Measurements from ENCODE around the gene PDE6H. TPM values are rescaled to one million over a fixed set of nuclear protein-coding genes. Genes with fewer than 3 reads are reported as not detected.

Gene PDE6H
- total RNA-seq: not detected
- long read RNA-seq: 0 reads

GRCh38 chr12:14972816-14973215, at the start of gene PDE6H:
TSS of gene PDE6H (plus strand) at chr12:14973042. CDS start at chr12:14978013, 4,971 bp downstream.
- DNase-seq (no peak), ATAC-seq (no peak)
- intact Hi-C loops (cut with micrococcal nuclease): no loop called here

- DNase-seq (no peak), ATAC-seq (no peak)
- intact Hi-C loops (cut with micrococcal nuclease): no loop called here
Observed at GRCh38 chr12:14923944-14924343, 48.9 kb upstream of the PDE6H start.

GRCh38 chr12:14924541-14924940, 48.3 kb upstream of the PDE6H start:
- intact Hi-C loops (cut with micrococcal nuclease): no loop called here
- no peak for ATAC-seq

GRCh38 chr12:14927267-14927666, 45.6 kb upstream of the PDE6H start:
- intact Hi-C loops (cut with micrococcal nuclease): no loop called here
- DNase-seq (no peak), ATAC-seq (no peak)

More at GRCh38 chr12:14924541-14924940, 48.3 kb upstream of the PDE6H start:
- no peak for DNase-seq

- ATAC-seq: no peak
- no peak for DNase-seq
- intact Hi-C loops (cut with micrococcal nuclease): no loop called here
Observed at GRCh38 chr12:14928931-14929330, 43.9 kb upstream of the PDE6H start.

GRCh38 chr12:14930299-14930698, 42.5 kb upstream of the PDE6H start:
- DNase-seq (no peak), ATAC-seq (no peak)
- intact Hi-C loops (cut with micrococcal nuclease): no loop called here

GRCh38 chr12:14931359-14931758, 41.5 kb upstream of the PDE6H start:
- no peak for ATAC-seq
- DNase-seq: no peak
- intact Hi-C loops (cut with micrococcal nuclease): no loop called here

GRCh38 chr12:14931791-14932560, 40.9 kb upstream of the PDE6H start:
- intact Hi-C loops (cut with micrococcal nuclease): no loop called here
- ATAC-seq (no peak), DNase-seq (no peak)

- intact Hi-C loops (cut with micrococcal nuclease): no loop called here
- DNase-seq: no peak
- ATAC-seq: no peak
Observed at GRCh38 chr12:14934511-14934910, 38.3 kb upstream of the PDE6H start.

GRCh38 chr12:14935031-14935430, 37.8 kb upstream of the PDE6H start:
- DNase-seq (no peak), ATAC-seq (no peak)
- intact Hi-C loops (cut with micrococcal nuclease): no loop called here

GRCh38 chr12:14936224-14936861, 36.5 kb upstream of the PDE6H start:
- intact Hi-C loops (cut with micrococcal nuclease): no loop called here
- DNase-seq: peak; percentile 39
- no peak for ATAC-seq

GRCh38 chr12:14937014-14937413, 35.8 kb upstream of the PDE6H start:
- intact Hi-C loops (cut with micrococcal nuclease): no loop called here
- ATAC-seq: no peak
- no peak for DNase-seq

- intact Hi-C loops (cut with micrococcal nuclease): no loop called here
- no peak for DNase-seq
- no peak for ATAC-seq
Observed at GRCh38 chr12:14937689-14938088, 35.2 kb upstream of the PDE6H start.

- no peak for ATAC-seq
- intact Hi-C loops (cut with micrococcal nuclease): no loop called here
- DNase-seq: no peak
Observed at GRCh38 chr12:14938301-14938700, 34.5 kb upstream of the PDE6H start, which contains the start of gene ERP27. TSS of gene ERP27 (minus strand) at chr12:14938537. CDS start at chr12:14938508, 29 bp downstream.

- ATAC-seq (no peak), DNase-seq (no peak)
- intact Hi-C loops (cut with micrococcal nuclease): no loop called here
Observed at GRCh38 chr12:14941369-14941768, 31.5 kb upstream of the PDE6H start.

GRCh38 chr12:14942196-14942931, 30.5 kb upstream of the PDE6H start:
- DNase-seq (no peak), ATAC-seq (no peak)
- intact Hi-C loops (cut with micrococcal nuclease): no loop called here

- intact Hi-C loops (cut with micrococcal nuclease): no loop called here
- DNase-seq: no peak
- no peak for ATAC-seq
Observed at GRCh38 chr12:14946162-14946561, 26.7 kb upstream of the PDE6H start.

- DNase-seq (no peak), ATAC-seq (no peak)
- intact Hi-C loops (cut with micrococcal nuclease): no loop called here
Observed at GRCh38 chr12:14946861-14947260, 26.0 kb upstream of the PDE6H start.

GRCh38 chr12:14948672-14949071, 24.2 kb upstream of the PDE6H start:
- intact Hi-C loops (cut with micrococcal nuclease): no loop called here
- ATAC-seq (peak; percentile 85), DNase-seq (no peak)

- no peak for DNase-seq
- no peak for ATAC-seq
- intact Hi-C loops (cut with micrococcal nuclease): no loop called here
Observed at GRCh38 chr12:14949631-14950030, 23.2 kb upstream of the PDE6H start.
